ENCODE measurements around the gene CTDSPL2.
"Not testable (repeated sequence)": the region's sequence is repeated elsewhere in the genome, so short reads cannot be mapped to it uniquely, and the experiment has no call there.

The CTDSPL2 gene

DNA sequence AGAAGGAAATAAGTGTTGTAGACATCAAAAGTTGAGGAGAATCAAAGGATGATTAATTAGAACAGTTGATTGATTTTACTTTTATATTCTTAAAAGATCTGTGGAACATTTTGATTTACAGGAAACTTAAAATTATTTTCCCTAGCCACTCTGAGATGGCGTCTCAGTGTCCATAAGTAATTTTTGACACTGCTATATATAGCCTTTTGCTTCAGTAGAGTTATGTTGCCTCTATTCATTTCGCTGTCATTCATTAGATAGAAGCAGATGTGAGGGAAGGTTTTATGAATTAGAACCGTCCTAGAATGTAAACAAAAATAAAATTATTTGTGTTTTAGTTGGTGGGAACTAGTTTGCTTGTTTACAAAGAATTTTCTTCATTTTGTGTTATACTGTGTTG, 58.5 kb downstream of the CTDSPL2 start:
- DNase-seq (ENCODE audit: low spot score), result no peak

DNA sequence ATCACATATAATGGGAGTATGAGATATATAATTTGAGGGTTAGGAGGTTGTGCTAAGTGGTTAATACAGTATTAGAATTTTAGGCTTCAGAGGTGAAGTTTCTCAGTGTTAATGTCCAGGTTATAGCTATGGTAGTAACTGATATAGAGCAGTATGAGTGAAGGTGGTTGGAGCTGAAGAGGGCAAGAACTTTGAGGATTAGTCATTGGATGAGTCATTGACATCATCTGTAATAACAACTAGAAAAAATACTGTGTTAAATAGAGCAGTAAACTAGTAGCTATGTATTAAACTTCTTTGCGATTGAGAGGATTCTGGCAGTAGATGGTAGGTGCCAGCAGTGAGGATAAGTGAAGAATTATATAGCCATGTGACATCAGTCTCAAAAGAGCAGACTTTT, 62.0 kb downstream of the CTDSPL2 start:
- no peak for DNase-seq (ENCODE audit: low spot score)

DNA sequence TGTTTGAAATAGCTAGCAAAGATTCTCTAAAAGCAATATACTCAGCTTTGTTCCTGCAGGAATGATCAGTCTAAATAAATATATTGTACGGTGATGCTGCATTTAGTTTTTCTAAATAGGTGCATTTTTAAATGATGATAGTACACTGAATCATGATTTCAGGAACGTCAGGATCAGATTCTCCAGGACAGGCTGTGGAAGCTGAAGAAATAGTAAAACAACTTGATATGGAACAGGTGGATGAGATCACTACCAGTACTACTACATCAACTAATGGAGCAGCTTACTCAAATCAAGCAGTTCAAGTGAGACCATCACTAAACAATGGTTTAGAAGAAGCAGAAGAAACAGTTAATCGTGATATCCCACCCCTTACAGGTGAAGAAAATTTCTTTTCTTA, 63.2 kb downstream of the CTDSPL2 start:
- DNase-seq (ENCODE audit: low spot score), result no peak

DNA sequence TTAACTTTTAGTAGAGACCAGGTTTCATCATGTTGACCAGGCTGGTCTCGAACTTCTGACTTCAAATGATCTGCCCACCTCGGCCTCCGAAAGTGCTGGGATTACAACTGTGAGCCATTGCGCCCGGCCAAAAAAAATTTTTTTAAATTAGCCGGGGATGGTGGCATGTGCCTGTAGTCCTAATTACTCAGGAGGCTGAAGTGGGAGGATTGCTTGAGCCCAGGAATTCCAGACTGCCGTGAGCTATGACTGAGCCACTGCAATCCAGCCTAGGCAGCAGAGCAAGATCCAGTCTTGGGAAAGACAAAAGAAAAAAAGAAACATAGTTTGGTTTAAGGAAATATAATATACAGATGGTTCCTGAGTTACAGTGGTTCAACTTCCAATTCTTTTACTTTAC, 64.6 kb downstream of the CTDSPL2 start:
- DNase-seq (ENCODE audit: low spot score), result no peak

DNA sequence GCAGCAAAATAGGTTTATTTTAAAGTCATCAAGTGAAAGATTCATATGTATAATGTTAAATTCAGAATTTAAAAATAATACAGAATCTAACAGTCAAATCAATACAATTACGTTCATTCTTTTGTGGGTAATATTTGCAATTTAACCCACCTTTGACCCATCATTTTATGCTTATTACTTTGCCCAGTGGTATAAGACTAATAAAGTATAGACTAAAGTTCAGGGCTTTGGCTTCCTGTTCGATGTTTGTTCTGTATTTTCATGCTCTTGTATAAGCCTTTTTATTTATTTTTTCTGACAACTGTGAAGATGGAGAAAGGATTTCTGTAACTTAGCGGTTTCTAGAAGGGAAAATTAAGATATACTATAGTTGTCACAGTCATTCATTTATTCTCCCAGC, 65.2 kb downstream of the CTDSPL2 start:
- DNase-seq (ENCODE audit: low spot score), result no peak

DNA sequence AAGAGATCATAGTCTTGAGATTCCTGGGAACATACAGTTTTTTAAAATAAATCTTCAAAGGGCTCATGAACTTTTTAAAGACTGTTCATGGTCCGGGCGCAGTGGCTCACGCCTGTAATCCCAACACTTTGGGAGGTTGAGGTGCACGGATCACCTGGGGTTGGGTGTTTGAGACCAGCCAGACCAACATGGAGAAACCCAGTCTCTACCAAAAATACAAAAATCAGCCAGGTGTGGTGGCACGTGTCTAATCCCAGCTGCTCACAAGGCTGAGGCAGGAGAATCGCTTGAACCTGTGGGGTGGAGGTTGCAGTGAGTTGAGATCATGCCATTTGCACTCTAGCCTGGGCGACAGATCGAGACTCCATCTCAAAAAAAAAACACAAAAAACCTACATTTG, 68.1 kb downstream of the CTDSPL2 start:
- DNase-seq (ENCODE audit: low spot score), result no peak

DNA sequence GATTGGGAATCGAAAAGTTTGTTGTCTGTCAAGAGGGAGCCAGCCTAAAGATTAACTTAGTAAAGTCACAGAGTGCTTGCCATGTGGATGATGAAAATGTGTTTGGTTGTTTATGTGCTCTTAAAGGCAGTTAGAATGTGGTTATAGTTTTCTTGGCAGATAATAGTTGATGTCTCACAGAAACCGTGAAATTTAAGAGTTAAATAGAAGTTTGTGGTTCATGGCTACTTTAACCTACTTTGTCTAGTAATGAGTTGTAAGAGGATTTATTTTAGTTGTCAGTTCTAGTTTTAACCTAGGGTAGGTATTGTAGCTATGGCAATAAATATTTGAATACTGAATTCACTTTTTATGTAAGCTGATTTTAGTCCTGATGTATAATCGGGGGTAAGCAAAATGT, 73.1 kb downstream of the CTDSPL2 start:
- no peak for DNase-seq (ENCODE audit: low spot score)

DNA sequence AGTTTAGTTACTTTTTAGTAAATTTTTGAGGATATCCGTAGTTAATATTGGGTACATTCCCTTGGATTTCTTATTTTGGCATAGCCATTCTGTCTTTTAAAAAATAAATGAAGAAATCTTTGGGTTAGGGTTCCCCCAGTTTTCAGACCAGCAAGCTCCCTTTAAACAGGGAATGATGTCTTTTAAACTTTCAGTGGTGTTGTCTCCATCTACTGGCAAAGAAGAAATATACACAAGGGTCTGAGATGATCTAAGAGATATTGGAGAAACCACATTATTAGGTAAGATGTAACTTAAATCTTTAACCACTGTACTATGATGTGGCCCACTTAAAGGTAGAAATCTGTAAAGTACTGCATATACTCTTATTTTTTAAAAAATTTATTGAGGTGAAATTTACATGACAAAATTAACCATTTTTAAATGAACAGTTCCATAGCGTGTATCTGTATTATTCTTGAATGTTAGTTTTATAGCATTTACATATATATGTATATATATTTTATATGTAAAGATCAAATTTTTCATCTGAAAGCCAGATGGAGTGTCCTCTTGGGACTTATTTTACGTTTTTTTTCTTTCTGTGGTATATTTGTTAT, 74.4 kb downstream of the CTDSPL2 start:
- DNase-seq (ENCODE audit: low spot score), result peak; percentile 23

DNA sequence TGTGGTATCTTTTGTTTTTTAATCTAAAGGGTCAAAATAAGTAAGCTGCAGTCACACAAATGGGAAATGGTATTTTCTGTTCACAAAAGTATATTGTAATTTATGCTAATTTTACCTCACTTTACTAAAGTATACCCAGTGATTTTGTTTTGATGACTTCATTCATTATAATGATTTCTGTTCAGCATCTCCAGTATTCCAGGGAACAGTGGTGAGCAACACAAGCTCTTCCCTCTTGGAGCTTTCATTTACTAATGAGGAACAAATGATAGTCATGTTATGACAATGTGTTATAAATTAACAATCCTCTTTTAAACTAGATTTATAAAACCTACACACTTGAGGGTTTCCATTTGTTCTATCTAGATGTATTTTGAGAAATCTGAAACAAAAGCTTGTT, 89.0 kb downstream of the CTDSPL2 start:
- DNase-seq (ENCODE audit: low spot score), result no peak

DNA sequence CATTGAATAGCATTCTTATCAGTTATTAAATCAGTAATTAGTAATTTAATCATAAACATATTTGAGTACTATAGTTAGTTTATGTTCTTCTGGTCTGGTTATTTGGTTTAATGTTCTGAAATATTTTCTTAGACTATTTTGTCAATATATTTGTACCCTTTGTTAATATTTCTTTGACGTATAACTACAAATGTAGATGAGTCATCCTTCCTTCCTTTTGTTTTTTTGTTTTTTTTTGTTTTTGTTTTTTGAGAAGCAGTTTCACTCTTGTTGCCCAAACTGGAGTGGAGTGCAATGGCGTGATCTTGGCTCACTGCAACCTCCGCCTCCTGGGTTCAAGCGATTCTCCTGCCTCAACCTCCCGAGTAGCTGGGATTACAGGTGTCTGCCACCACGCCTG, 92.1 kb downstream of the CTDSPL2 start:
- DNase-seq (ENCODE audit: low spot score), result no peak

DNA sequence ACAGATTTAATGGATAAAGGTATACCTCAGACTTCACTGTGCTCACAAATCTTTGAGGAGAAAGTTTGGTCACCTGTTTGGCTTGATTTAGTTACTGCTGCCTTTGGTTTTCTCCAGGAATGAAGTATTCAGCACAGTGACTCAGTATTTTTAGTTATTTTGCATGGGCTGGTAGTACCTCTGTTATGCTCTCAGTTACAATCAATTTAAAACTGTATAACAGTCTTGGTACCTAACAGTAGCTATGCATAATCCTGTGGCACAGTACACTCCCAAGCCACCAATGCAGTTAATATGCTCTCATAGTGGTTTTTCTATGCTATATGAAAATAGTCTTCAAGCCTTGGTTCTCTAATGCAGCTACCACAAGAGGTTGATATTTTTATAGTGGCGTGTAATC, 97.6 kb downstream of the CTDSPL2 start:
- no peak for DNase-seq (ENCODE audit: low spot score)

DNA sequence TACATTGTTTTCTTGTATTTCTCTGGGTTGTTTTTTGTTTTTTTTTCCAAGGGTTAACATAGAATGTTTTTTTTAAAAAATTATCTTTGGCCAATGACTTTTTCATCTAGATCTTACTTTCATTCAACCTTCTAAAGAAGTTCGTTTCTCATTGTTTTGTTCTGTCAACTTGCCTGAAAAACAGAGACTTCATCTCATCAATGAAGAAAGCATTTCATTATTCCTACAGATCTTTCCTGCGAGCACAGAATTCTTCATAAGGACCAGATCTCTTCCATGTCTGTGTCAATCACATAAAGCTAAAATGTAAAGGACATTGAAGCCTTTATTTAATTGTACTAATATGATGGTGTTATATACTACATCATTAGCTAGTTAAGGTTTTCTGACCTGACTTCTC, 99.8 kb downstream of the CTDSPL2 start:
- DNase-seq (ENCODE audit: low spot score), result no peak

DNA sequence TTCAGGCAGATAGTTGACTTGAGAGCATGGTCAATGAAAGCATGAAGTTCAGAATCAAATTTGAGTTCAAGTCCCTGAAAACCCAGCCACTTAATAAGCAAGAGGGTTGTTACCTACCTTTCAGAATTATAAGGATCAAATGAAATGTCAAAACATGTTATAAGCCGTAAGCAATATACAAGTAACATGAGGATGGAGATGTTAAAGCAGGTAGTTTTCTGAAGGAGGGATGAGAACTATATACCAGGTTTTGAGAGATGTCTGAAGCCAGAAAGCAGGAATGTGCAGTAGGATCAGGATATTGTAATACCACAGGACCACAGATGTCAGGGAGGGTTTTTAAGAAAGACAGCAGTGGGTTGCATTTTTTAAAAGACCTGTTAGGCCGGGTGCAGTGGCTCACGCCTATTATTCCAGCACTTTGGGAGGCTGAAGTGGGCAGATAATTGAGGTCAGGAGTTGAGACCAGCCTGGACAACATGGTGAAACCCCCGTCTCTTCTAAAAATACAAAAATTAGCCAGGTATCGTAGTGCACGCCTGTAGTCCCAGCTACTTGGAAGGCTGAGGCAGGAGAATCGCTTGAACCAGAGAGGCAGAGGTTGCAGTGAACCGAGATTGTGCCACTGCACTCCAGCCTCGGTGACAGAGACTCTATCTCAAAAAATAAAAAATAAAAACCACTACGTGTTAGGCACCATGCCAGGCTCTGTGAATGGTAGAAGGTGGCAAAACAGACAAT, 102.6 kb downstream of the CTDSPL2 start:
- DNase-seq (ENCODE audit: low spot score), result no peak

DNA sequence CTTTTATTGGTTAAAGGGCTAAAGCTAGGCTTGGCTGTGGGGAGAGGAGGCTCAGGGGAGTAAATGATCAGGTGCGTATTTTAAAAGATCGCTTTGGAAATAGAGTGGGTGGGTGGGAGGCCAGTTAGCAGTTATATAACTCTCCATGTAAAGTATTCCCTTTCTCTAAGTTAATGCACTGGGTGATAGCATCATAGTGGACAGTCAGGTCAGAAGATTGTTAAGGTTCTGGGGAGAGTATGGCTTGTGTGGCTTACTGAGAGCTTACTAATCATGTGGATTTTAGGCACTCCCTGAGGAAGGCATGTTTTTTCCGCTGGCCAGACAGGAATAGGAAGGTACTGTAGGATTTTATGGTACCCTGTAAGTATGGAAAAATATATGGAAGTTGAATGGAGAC, 103.2 kb downstream of the CTDSPL2 start:
- no peak for DNase-seq (ENCODE audit: low spot score)

DNA sequence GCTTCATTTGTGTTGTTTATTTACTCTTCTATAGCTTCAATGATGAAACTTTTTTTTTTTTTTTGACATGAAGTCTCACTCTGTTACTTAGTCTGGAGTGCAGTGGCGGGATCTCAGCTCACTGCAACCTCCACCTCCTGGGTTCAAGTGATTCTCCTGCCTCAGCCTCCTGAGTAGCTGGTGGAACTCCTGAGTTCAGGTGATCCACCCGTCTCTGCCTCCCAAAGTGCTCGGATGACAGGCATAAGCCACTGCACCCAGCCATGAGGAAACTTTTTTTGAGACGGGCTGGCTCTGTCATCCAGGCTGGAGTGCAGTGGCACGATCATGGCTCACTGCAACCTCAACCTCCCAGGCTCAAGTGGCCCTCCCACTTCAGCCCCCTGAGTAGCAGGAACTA, 104.8 kb downstream of the CTDSPL2 start:
- not testable (repeated sequence) for DNase-seq (ENCODE audit: low spot score)

DNA sequence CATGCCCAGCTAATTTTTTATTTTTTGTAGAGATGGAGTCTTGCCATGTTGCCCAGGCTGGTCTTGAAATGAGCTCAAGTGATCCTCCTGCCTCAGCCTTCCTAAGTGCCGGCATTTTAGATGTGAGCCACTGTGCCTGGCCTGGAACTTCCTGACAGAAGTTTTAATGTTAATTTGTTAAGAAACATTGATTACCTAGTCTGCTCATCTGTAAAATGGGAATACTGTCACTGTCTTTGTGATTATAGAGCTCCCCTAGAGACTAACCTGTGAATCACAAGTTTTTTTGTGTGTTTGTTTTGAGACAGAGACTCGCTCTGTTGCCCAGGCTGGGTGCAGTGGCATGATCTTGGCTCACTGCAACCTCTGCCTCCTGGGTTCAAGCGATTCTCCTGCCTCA, 105.3 kb downstream of the CTDSPL2 start:
- DNase-seq (ENCODE audit: low spot score), result no peak

DNA sequence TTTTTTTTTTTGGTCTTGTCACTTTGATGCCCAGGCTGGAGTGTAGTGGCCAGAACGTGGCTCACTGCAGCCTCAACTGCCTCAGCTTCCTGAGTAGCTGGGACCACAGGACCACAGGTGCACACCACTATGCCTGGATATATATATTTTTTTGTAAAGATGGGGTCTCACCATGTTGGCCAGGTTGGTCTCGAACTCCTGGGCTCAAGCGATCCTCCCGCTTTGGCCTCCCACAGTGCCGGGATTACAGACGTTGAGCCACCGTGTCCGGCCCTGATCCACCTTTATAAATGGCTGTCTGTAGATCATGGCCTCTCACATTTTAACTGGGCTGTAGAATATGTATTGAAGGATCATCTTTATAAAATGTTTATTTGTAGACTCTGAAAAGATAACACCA, 107.7 kb downstream of the CTDSPL2 start:
- DNase-seq (ENCODE audit: low spot score), result no peak

DNA sequence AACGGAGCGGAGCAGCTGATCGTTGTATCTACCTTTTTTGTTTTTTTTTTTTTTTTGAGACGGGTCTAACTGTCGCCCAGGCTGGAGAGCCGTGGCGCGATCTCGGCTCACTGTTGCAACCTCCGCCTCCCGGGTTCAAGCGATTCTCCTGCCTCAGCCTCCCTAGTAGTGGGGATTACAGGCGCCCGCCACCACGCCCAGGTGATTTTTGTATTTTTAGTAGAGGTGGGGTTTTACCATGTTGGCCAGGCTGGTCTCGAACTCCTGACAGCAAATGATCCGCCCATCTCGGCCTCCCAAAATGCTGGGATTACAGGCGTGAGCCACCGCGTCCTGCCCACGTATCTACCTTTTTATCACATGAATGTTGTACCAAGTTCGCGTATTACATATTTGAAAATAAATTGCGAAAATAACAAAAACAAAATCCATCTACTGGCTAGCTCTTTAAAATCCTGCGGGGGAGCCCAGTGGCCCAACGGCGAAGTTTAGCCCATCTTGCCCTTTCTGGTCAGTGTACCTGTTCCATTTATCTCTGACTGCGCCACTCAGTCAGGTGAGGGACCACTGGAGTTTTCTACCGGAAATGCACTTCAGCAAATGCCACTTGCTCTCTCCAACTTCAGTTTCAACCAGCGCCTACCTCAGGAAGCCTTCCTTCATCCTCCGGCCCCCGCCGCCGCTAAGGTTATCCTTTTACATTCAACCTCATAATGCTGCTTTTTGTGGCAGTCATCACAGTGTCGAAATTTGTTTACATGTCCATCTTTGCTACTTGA, 108.3 kb downstream of the CTDSPL2 start:
- DNase-seq (ENCODE audit: low spot score), result peak; percentile 10

DNA sequence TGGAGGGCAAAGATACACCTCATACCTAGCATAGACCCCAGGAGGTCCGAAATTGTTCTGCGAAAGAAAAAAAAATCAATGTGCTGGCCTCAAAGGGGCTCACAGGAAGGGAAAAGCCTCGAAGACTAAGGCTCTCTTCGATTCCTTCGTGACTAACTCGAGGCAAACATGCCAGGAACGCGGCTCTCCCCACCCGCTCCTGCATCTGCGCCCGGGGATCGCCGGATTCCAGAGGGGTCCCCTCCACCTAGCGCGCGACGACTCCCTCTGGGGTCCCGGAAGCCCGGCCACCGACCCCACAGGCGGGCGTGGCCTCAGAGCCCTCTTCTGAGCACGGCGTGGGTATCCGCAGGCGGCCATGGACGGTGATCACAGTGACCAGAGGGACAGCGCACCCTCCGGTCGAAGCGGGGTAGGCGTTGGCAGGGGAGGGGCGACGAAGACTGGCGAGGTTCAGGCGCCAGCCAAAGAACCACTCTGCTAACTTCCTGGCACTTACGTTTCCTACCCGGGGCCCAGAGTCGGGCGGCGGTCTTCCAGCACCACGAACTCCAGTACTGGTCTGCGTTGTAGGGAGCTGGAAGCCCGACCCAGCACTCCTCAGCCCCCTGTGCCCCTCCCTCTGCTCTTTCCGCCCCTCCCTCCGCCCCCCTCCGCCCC, 109.0 kb downstream of the CTDSPL2 start:
- DNase-seq (ENCODE audit: low spot score), result peak; percentile 85

DNA sequence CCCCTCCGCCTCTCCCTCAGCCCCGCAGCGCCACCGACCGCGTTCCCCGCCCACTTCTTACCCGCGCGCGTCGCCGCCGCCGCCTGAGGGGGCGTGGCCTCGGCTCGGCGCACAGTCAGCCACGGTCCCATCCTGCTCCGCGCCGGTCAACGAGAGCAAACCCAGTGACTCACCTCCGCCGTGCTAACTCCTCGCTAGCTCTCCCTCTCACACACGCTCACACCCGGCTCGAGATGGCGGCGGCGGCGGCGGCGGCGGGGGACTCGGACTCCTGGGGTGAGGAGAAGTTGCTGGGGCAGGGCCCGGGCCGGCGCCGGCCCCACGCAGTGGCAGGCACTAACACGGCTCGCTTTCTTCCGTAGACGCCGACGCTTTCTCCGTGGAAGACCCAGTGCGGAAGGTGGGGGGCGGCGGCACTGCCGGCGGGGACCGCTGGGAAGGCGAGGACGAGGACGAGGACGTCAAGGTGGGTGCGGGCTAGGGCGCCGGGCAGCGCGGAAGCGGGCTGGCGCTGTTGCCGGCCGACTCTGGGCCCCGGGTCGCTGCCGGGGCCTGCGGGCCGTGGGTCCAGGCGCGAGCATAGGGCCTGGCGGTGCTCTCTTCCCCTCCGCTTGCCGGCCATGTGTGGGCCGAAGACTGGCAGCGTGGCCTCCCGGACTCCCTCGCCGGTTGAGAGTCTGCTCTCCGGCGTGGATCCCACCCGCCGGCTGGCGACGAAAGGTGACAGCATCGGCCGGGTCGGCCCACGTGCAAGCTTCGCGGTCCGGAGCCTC, 109.7 kb downstream of the CTDSPL2 start, which contains the start of gene EIF3J:
TSS of gene EIF3J (plus strand) at position 186 of the 773 bp plus-strand sequence. CDS start at position 234, 48 bp downstream.
- peak; percentile 96 for DNase-seq (ENCODE audit: low spot score)

DNA sequence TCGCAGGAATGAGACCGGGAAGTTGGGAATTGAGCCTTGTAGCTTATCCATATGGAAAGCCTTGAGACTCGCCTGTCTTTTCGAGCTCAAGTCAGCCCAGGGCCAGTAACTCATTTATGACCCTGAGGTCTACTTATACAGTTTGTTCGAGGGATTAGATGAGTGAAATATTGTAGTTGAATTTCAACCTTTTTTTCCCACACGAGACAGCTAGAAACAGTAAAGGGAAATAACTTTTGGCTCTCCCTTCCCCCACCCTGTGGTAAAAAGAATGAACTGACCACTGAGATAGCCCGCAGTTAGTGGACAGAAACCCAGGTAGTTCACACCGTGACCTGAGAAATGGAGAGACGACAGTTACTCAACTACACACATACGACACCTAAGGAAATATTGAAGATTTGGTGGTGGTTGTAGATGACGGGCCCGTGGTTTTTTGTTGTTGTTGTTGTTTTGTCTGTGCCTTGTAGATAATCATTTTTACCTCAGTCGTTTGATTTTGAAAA, 110.4 kb downstream of the CTDSPL2 start:
- peak; percentile 35 for DNase-seq (ENCODE audit: low spot score)

Data from iPS-NIHi11 (cell line).